GM15510 (cell line): ENCODE results near the gene TGOLN2.

Experiments used
- POLR2A ChIP-seq: IDR thresholded peaks from 3 replicates; pipeline ENCODE4 v1.6.1; 2011; ENCODE audit warnings: borderline replicate concordance; ENCODE audit not compliant: insufficient read length; ENCODE audit errors: extremely low read depth

TGOLN2 gene

DNA sequence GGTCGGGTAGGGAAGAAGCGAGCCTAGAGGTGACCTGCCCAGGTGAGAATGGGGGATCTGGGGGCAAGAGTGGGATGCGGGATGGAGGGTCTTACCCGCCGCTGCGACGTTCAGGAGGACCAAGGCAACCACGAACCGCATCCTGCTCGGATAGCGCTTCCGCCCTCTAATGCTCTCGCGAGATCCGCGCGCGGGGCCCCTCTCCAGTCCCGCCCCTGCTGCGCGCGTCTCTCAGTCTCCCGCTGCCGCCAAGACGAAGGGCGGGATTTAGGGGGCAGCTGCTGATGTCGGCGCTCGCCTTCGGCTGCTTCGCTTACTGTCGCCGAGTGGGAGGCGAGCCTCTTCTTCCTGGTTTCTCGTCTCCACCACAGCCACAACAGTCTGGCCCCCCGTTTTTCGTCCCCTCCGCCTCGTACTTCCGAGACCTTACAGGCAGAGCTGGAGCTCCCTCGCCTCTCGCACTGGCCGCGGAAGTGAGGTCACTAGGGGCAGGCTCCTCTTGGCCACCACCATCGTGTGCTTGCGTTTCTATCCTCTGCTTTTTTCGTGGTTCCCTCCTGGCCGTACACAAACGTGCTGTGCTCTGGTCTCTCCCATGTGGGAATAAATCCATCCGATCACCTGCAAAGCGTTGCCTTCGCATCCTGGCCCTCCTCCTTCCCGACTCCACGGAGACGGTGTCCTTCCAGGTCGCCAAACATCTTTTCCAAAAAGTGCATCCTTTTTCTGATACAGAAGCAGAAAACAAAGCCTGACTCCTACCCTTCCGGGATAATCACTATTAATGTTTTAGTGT lies at the start of gene TGOLN2:
TGOLN2 (minus strand) TSS at position 168 of the 796 bp plus-strand sequence; CDS start at position 141, 27 bp downstream.
- TF ChIP-seq POLR2A: peak; percentile 99

- no peak for TF ChIP-seq POLR2A
Measured at GRCh38 chr2:85377083-85377482, 49.3 kb upstream of the TGOLN2 start.

GRCh38 chr2:85376291-85377065 lies 48.7 kb upstream of the TGOLN2 start:
- TF ChIP-seq POLR2A: no peak

DNA sequence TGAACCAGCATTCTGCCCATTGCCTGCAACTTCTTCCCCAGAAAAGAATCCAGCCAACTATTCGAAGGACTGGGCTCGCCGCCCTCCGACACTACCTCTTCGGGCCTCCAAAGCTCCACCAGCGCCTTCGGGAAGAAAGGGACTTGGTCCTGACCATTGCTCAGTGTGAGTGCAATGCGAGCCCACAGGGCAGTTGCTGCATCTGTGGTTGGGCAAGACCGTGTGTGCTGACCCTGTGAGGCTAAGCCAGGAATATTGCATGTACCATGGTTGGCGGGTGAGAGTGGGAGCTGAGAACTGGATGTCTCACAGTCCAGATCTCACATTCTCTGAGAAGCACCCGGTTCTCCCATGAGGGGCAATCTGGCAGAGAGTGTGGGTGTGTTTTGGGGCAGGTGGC lies 43.3 kb upstream of the TGOLN2 start:
- TF ChIP-seq POLR2A: no peak

- TF ChIP-seq POLR2A: no peak
Measured at GRCh38 chr2:85369500-85369899, 41.7 kb upstream of the TGOLN2 start.

GRCh38 chr2:85368921-85369320 lies 41.1 kb upstream of the TGOLN2 start:
- no peak for TF ChIP-seq POLR2A

DNA sequence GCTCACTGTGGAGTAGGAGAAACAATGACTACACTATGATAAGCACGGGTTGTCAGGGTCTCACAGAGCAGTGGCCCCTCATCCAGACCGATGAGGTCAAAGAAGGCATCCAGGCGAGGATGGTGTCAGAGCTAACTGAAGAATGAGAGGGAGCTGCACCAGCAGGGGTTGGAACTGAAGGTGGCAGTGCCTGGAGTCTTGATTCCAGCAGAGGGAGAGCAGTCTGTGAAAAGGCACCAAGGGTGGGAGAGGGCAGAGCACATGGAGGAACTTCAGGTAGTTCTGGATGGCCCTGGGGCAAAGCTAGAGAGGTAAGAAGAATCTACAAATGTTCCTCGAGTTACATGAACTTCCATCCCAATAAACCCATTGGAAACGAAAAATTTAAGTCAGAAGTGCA lies 39.4 kb upstream of the TGOLN2 start:
- no peak for TF ChIP-seq POLR2A

DNA sequence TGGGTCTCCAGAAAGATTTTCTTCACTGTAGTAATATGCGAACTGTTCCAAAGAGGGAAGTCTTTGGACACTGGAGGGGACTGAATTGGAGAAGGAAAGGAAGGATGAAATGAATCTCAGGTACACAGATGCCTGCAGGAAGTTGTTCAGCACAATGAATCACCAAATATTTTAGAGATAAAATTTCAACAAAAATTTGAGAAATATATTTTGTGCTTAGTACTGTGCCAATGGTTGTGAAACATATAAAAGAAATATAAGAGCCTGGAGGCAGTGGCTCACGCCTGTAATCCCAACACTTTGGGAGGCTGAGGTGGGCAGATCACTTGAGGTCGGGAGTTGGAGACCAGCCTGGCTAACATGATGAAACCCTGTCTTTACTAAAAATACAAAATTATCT lies 29.9 kb upstream of the TGOLN2 start:
- no peak for TF ChIP-seq POLR2A

- no peak for TF ChIP-seq POLR2A
Measured at GRCh38 chr2:85356186-85356585, 28.4 kb upstream of the TGOLN2 start.

- no peak for TF ChIP-seq POLR2A
Measured at GRCh38 chr2:85355521-85355920, 27.7 kb upstream of the TGOLN2 start.

- no peak for TF ChIP-seq POLR2A
Measured at GRCh38 chr2:85355073-85355410, 27.3 kb upstream of the TGOLN2 start.

- peak; percentile 98 for TF ChIP-seq POLR2A
Measured at GRCh38 chr2:85354286-85355072, 26.7 kb upstream of the TGOLN2 start, which contains the start of the genes ELMOD3 and RETSAT. ELMOD3 (plus strand) TSS chr2:85354769; CDS start chr2:85357199, 2,430 bp downstream. RETSAT (minus strand) TSS chr2:85354528; CDS start chr2:85354507, 21 bp downstream.

DNA sequence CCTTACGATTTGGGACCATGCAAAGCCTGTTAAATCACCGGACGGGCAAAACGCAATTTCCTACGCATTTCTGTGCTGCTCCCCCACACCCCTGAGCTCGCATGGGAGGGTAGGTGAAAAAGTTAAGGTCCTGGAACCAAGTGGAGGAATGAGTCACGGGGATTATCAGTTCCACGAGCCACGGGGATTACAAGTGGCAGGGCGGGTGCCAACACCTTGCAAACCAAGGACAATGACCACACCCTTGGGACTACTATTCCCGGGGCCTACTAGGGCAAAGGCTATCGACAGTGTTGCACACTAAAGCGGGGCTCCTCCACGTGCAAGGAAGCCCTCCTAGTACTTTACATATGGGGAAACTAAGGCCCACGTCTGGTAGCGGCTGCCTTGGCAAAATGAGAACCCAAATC lies 26.1 kb upstream of the TGOLN2 start:
- TF ChIP-seq POLR2A: no peak

DNA sequence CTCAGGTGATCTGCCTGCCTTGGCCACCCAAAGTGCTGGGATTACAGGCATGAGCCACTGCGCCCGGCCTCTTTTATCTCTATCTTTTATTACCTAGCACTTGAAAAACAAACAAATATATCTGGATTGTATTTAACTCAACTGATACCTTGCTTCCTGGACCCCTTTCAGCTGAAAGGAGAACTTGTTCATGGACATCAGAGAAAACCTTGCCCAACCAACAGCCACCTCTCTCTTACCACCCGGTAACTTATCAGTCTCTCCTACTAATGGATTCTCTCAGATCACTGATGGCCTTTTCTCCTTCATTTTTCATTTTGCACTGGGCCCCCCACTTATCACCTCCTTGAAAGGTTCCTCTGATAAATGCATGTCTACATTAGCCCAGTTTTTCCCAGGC lies 19.8 kb upstream of the TGOLN2 start:
- no peak for TF ChIP-seq POLR2A
